Measurements from ENCODE around the gene BCL11A. TPM values are rescaled to one million over a fixed set of nuclear protein-coding genes. Genes with fewer than 3 reads are reported as not detected.

BCL11A gene
- polyA plus RNA-seq, 1 donor from 2014 or later: 44.0 TPM

DNA sequence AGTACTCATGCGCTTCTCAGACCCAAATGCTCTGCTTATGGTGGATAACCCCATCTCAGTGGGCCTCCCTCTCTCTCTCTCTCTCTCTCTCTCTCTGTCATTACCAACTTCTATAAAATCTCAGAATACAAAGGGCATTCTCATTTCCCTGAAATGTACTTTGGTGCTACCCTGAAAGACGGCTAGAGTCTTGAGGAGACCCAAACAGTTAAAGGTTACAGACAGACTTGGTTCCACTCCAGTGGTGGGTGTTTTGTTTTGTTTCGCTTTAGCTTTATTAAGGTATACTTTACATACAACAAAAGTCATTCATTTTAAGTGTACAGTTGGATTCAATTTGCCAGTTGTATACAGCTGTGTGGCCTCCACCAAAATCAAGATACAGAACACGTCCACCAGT, 60.9 kb downstream of the BCL11A start:
- peaks cover 77% of the 10 kb centered on the region for H3K79me2 ChIP-seq (replicated peaks; ENCODE audit: insufficient read depth, low read length)

DNA sequence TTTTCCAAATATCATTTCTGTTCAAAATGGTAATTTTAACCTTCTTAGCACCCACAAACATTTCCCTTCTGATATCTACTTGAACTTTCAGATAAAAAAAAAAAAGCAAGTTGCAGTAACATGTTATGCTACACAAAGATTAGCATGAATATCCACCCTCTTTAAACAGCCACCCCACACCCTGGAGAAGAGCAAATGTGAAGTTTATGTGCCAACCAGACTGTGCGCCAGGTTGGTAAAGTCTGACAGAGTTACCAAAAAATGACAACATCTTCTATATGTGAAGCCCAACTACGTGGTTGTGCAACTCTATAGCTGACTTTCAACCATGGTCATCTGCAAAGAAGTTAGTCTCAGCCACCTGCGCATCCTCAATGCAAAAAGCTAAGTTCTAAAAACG, 62.6 kb downstream of the BCL11A start:
- peaks cover 66% of the 10 kb centered on the region for H3K79me2 ChIP-seq (replicated peaks; ENCODE audit: insufficient read depth, low read length)
- H3K9me2 ChIP-seq (ENCODE audit: insufficient read depth, low read length): no peaks in the 10 kb centered on the region
- no peak overlapping the region for H3K9ac ChIP-seq (ENCODE audit: low read length)
- H2AFZ ChIP-seq (ENCODE audit: low read depth, low read length): no peak overlapping the region
- H3K4me2 ChIP-seq (ENCODE audit: low read length): no peak overlapping the region
- no peaks in the 10 kb centered on the region for H3F3A ChIP-seq (ENCODE audit: insufficient read depth, low read length, poor library complexity, severe bottlenecking)
- H3K27ac ChIP-seq (ENCODE audit: low read length): no peak overlapping the region
- no peak for TF ChIP-seq EP300 (conservative IDR thresholded peaks at IDR 0.05; ENCODE audit: poor library complexity, severe bottlenecking)
- no peak for TF ChIP-seq POLR2AphosphoS5 (IDR thresholded peaks at IDR 0.05)
- TF ChIP-seq EZH2 (IDR thresholded peaks at IDR 0.05; ENCODE audit: borderline replicate concordance, insufficient read depth, low read length, poor library complexity, severe bottlenecking): no peak
- TF ChIP-seq, protein P1, sequence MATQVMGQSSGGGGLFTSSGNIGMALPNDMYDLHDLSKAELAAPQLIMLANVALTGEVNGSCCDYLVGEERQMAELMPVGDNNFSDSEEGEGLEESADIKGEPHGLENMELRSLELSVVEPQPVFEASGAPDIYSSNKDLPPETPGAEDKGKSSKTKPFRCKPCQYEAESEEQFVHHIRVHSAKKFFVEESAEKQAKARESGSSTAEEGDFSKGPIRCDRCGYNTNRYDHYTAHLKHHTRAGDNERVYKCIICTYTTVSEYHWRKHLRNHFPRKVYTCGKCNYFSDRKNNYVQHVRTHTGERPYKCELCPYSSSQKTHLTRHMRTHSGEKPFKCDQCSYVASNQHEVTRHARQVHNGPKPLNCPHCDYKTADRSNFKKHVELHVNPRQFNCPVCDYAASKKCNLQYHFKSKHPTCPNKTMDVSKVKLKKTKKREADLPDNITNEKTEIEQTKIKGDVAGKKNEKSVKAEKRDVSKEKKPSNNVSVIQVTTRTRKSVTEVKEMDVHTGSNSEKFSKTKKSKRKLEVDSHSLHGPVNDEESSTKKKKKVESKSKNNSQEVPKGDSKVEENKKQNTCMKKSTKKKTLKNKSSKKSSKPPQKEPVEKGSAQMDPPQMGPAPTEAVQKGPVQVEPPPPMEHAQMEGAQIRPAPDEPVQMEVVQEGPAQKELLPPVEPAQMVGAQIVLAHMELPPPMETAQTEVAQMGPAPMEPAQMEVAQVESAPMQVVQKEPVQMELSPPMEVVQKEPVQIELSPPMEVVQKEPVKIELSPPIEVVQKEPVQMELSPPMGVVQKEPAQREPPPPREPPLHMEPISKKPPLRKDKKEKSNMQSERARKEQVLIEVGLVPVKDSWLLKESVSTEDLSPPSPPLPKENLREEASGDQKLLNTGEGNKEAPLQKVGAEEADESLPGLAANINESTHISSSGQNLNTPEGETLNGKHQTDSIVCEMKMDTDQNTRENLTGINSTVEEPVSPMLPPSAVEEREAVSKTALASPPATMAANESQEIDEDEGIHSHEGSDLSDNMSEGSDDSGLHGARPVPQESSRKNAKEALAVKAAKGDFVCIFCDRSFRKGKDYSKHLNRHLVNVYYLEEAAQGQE (IDR thresholded peaks at IDR 0.05; ENCODE audit: borderline replicate concordance): no peak
- no peak for TF ChIP-seq TAF1 (IDR thresholded peaks at IDR 0.05; ENCODE audit: low read depth)
- TF ChIP-seq RAD21 (conservative IDR thresholded peaks at IDR 0.05): no peak
- no peaks in the 10 kb centered on the region for H3K27me3 ChIP-seq (ENCODE audit: insufficient read depth, low read depth, low read length)
- H4K20me1 ChIP-seq (ENCODE audit: insufficient read depth): peaks cover 5% of the 10 kb centered on the region
- no peaks in the 10 kb centered on the region for H3K36me3 ChIP-seq (ENCODE audit: insufficient read depth, low read length)
- H3K4me3 ChIP-seq (ENCODE audit: low read length): no peak overlapping the region
- no peaks in the 10 kb centered on the region for H3K9me3 ChIP-seq (ENCODE audit: low read length)

More for the DNA sequence above, 60.9 kb downstream of the BCL11A start:
- H2AFZ ChIP-seq (ENCODE audit: low read depth, low read length): no peak overlapping the region
- H3K9me3 ChIP-seq (ENCODE audit: low read length): no peaks in the 10 kb centered on the region
- no peaks in the 10 kb centered on the region for H3K27me3 ChIP-seq (ENCODE audit: insufficient read depth, low read depth, low read length)
- H3F3A ChIP-seq (ENCODE audit: insufficient read depth, low read length, poor library complexity, severe bottlenecking): no peaks in the 10 kb centered on the region
- H4K20me1 ChIP-seq (ENCODE audit: insufficient read depth): peaks cover 5% of the 10 kb centered on the region
- no peak overlapping the region for H3K4me2 ChIP-seq (ENCODE audit: low read length)
- no peak overlapping the region for H3K4me3 ChIP-seq (ENCODE audit: low read length)
- H3K9ac ChIP-seq (ENCODE audit: low read length): no peak overlapping the region
- no peak overlapping the region for H3K27ac ChIP-seq (ENCODE audit: low read length)
- H3K9me2 ChIP-seq (ENCODE audit: insufficient read depth, low read length): no peaks in the 10 kb centered on the region
- no peaks in the 10 kb centered on the region for H3K36me3 ChIP-seq (ENCODE audit: insufficient read depth, low read length)
- no peak for TF ChIP-seq EP300 (conservative IDR thresholded peaks at IDR 0.05; ENCODE audit: poor library complexity, severe bottlenecking)

GRCh38 chr2:60490441-60490840, 63.0 kb downstream of the BCL11A start:
- H4K20me1 ChIP-seq (ENCODE audit: insufficient read depth): peaks cover 5% of the 10 kb centered on the region
- H3K36me3 ChIP-seq (ENCODE audit: insufficient read depth, low read length): peaks cover 3% of the 10 kb centered on the region
- H3K9ac ChIP-seq (ENCODE audit: low read length): no peak overlapping the region
- no peak overlapping the region for H3K4me2 ChIP-seq (ENCODE audit: low read length)
- no peaks in the 10 kb centered on the region for H3F3A ChIP-seq (ENCODE audit: insufficient read depth, low read length, poor library complexity, severe bottlenecking)
- no peaks in the 10 kb centered on the region for H3K9me2 ChIP-seq (ENCODE audit: insufficient read depth, low read length)
- no peak overlapping the region for H2AFZ ChIP-seq (ENCODE audit: low read depth, low read length)
- H3K79me2 ChIP-seq (replicated peaks; ENCODE audit: insufficient read depth, low read length): peaks cover 66% of the 10 kb centered on the region
- no peaks in the 10 kb centered on the region for H3K9me3 ChIP-seq (ENCODE audit: low read length)
- H3K27ac ChIP-seq (ENCODE audit: low read length): no peak overlapping the region
- no peak overlapping the region for H3K4me3 ChIP-seq (ENCODE audit: low read length)
- H3K27me3 ChIP-seq (ENCODE audit: insufficient read depth, low read depth, low read length): no peaks in the 10 kb centered on the region
- TF ChIP-seq, protein P1 (IDR thresholded peaks at IDR 0.05; ENCODE audit: borderline replicate concordance): no peak
- TF ChIP-seq EZH2 (IDR thresholded peaks at IDR 0.05; ENCODE audit: borderline replicate concordance, insufficient read depth, low read length, poor library complexity, severe bottlenecking): no peak
- TF ChIP-seq SMC3 (conservative IDR thresholded peaks at IDR 0.05; ENCODE audit: poor library complexity): no peak
- no peak for TF ChIP-seq MXI1 (conservative IDR thresholded peaks at IDR 0.05; ENCODE audit: poor library complexity, severe bottlenecking)
- no peak for TF ChIP-seq TAF1 (IDR thresholded peaks at IDR 0.05; ENCODE audit: low read depth)
- no peak for TF ChIP-seq CTCF (IDR thresholded peaks at IDR 0.05; ENCODE audit: poor library complexity, severe bottlenecking)
- TF ChIP-seq RAD21 (conservative IDR thresholded peaks at IDR 0.05): no peak
- TF ChIP-seq POLR2AphosphoS5 (IDR thresholded peaks at IDR 0.05): no peak
- TF ChIP-seq EP300 (conservative IDR thresholded peaks at IDR 0.05; ENCODE audit: poor library complexity, severe bottlenecking): no peak
